GM18520 (cell line): Measurements from ENCODE around the gene MAP3K3.

ENCODE experiments used
- ATAC-seq: cut with Tn5 transposase; IDR thresholded peaks from one replicate; pipeline ENCODE4 v1.9.1; 2021; ENCODE audit not compliant: unreplicated experiment

MAP3K3 gene

DNA sequence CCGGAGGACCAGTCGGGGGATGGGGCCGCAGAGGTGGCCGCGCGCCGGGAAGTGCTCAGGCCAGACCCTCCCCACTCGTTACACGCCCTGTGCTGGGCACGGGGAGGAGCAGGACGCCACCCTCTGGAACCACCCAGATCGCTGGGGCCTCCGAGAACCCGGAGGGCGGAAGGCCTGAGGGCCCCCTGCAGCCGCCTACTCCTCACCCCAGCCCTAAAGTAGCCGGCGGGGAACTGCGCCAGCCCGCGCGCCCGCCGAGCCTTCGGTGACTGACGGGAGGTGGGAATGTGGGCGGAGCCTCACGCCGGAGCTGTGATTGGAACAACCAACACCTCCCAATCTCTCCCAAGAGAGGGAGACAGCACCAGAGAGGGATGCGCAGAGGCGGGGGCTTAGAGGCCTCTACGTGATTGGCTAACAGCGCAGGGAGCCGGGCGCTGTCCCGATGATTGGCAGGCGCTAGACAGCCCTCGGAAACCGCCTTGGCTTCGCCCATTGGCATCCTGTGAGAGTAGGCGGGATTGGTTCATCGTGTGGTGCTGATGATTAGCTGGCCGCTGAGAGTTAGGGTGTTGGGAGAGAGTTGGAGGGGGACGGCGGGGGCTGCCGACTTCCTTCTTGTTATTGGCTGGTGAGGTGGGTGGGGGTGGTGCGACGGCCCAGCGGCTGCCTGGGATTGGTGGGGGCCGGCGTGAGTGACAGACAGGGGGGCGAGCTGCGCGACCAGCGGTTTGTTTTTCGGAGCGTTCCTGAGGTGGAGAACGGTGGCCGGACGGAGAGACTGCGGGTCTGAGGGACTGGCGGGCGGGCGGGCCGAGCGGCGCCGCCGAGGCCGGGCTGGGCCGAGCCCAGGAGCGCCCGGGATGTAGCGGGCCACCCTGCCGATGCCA, at the start of gene MAP3K3:
MAP3K3 (plus strand) TSS at position 734 of the 890 bp plus-strand sequence. CDS start 343 bp downstream, outside the sequence.
- peak; percentile 90 for ATAC-seq

DNA sequence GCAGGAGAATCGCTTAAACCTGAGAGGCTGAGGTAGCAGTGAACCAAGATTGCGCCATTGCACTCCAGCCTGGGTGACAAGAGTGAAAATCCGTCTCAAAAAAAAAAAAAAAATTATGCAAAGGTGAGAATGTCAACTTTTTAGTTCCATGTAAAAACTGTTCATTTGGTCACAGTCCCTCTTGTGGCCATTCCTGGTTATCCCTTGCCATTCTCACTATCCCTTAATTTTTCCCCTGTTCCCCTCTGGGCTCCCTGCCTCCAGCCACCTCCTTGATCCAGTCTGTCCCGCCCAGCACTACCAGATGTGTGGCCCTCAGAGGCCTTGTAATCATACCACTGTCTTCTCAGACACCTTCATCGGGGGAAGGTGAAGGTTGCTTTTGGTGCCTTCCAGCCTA, 48.6 kb upstream of the MAP3K3 start:
- ATAC-seq: no peak

DNA sequence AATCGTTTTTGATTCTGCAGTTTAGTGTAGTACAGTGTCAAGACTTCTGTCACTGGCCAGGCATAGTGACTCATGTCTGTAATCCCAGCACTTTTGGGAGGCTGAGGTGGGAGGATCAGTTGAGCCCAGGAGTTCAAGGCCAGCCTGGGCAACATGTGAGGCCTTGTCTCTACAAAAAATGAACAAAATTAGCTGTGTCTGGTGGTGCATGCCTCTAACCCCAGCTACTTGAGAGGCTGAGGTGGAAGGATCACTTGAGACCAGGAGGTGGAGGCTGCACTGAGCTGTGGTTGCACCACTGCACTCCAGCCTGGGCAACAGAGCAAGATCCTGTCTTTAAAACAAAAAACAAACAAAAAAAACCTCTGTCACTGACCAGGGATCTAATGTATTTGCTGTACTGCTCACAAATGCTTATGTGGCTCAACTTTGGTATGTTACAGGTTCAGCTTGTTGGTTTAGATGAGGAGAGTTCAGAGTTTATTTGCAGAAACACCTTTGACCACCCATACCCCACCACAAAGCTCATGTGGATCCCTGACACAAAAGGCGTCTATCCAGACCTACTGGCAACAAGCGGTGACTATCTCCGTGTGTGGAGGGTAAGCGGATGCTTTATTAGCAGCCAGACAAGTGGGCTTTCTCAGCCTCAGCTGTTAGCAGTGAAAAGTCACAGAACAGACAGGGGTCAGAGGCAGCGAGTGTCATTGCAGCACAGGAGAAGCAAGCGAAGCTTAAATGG, 44.0 kb upstream of the MAP3K3 start:
- no peak for ATAC-seq

DNA sequence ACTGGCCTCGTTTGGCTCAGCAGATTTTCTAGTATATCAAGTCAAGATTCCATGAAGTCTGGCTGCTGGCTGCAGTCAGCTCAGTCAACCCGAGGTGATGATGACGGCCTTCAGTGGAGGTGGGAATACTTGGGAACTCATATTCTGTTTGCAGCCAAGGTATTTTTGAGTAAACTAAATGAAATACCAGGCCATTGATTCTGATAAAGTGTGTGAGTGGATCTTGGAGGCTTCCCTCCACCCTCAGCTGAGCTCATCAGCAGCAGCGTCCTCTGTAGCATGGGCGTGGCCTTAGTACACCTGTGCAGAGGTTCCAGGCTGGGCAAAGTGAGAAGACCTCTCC, 43.5 kb upstream of the MAP3K3 start:
- no peak for ATAC-seq

- ATAC-seq: no peak
Measured at GRCh38 chr17:63579633-63580032, 42.6 kb upstream of the MAP3K3 start.

DNA sequence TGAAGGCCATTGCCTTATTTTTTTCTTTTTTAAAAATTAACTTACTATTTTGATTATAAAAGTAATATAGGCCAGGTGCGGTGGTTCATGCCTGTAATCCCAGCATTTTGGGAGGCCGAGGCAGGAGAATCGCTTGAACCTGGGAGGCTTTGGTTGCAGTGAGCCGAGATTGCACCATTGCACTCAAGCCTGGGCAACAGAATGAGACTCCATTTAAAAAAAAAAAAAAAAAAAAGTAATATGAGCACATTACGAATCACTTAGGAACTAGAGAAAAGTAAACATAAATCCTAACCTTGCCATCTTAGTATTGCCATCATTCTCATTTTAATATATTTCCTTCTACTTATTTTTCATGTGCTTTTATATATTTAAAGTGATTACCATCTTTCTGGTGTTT, 34.4 kb upstream of the MAP3K3 start:
- no peak for ATAC-seq

DNA sequence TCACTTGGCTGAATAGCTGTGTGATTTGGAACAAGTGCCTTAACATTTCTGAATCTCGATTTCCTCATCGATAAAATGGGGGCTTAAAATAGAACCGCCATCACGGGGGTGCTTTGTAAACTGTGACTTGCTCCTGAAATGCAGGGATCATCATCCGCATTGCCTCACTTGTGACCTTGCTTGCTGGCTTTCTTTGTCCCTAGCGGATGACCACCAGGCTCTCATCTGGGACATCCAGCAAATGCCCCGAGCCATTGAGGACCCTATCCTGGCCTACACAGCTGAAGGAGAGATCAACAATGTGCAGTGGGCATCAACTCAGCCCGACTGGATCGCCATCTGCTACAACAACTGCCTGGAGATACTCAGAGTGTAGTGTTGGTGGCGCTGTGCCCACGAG, 33.4 kb upstream of the MAP3K3 start:
- ATAC-seq: no peak

DNA sequence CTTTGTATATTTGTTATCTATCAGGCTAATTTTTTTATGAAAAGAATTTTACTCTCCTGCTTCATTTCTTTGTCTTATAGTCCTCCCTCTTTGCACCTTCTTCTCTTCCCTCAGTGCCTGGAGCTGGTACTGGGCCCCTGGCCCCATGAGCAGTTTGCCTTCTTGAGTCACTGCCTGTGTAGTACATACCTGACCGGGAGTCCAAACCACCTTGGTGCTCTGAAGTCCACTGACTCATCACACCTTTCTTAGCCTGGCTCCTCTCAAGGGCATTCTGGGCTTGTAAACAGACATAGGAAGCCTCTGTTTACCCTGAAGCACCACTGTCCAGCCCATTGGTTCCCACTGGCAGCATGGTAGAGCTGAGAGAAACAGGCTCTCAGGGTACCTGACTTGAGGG, 32.6 kb upstream of the MAP3K3 start:
- no peak for ATAC-seq

GRCh38 chr17:63592797-63593196, 29.4 kb upstream of the MAP3K3 start:
- ATAC-seq: no peak

DNA sequence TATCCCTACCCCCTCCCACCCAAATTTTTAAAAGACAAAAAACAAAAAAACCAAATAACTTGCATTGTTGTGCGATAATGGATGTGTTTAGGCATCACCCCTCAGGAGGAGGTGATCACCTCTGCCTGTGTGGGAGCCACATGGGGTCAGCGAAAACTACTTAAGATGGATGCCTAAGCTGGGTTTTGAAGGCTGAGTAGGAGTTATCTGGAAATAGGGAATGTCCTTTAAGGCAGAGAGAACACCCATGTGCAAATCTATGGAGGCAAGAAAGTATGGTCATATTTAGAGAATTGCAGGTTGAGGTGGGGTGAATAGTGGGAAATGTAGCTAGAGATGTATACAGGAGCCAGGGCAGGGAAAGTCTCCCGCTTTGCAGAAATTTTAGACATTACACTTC, 27.1 kb upstream of the MAP3K3 start:
- no peak for ATAC-seq

DNA sequence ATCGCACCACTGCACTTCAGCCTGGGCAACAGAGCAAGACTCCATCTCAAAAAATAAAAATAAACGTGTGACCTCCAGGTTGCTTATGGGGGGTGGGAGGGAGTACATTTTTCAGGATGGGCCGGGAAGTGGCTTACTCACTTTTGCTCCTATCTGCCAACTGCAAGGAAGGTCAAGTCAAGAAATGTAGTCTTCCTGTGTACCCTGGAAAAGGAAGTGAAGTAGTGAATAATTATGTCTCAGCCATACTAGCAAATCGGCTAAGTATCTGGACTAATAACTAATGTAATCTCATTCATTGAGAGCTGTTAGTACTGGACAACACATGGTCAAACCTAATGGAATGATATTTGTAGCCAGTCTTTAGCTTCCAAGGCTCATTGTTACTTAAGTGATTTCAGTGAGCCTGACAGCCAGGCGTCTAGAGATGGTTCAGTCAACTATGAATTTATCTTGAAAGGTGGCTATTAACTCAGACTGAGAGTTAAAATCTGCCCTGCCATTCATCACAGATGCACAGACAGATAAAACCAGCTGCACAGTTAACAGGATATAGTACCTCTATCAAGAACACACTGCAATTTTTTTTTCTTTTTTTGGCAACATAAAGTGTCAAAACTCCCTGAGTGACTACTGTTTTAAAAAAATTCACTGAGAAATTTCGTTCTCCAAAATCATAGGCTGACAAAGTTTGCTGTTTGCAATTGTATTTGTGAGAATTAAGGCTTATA, 25.2 kb upstream of the MAP3K3 start:
- ATAC-seq: no peak

- no peak for ATAC-seq
Measured at GRCh38 chr17:63598281-63598680, 23.9 kb upstream of the MAP3K3 start.

DNA sequence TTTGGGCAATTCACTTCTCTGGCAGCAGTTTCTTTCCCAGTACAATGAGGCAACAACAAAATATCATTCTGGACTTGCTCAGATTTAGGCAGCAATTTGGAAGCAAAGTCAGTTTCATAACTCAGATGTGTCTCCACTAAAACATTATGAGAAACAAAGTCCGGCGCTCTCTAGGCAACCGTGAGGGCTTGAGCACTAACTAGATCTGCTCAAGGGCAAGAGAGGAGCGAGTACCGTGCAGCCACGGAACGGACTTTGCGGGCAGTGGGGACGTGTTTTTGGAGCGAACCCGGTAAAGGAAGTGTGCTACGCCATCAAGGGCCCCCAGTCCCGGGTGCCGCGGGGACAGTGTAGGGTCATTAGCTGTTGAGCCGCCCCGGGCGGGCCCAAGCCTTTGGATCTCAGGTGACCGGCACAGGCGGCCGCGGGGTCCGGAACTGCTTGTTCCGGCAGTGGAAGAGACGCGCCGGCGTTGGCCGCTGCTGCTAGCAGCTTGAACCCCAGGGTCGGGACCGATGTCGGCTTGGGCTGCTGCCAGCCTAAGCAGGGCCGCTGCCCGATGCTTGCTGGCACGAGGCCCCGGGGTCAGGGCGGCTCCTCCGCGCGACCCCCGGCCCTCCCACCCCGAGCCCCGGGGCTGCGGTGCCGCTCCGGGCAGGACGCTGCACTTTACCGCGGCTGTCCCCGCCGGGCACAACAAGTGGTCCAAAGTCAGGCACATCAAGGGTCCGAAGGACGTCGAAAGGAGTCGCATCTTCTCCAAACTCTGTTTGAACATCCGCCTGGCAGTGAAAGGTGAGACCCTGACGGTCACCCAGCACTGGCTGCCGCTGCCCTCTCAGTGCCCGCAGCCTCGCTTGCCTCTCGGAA, 21.4 kb upstream of the MAP3K3 start, which contains the start of gene TACO1:
TACO1 (plus strand) TSS at position 327 of the 870 bp plus-strand sequence; CDS start at position 516, 189 bp downstream.
- peak; percentile 78 for ATAC-seq

- ATAC-seq: no peak
Measured at GRCh38 chr17:63601439-63602371, 20.5 kb upstream of the MAP3K3 start.

- no peak for ATAC-seq
Measured at GRCh38 chr17:63609816-63610573, 12.2 kb upstream of the MAP3K3 start.

DNA sequence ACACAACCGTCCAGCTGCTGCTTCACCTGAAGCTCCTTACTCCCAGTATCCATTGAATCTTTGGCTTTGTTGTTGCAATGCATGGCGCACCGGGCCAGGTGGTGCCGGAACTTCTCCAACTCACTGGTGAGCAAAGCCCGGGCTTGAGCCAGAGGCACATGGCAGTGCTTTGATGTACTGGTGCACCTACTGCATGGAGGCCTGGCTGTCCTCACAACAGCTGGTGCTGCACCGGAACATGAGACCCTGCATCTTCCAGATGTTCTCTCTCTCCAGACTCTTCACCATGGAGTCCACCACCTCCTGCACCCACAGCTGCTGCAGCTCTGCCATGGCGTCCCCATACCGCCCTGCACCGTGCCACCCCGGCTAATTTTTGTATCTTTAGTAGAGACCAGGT, 11.4 kb upstream of the MAP3K3 start:
- ATAC-seq: no peak

GRCh38 chr17:63611354-63611753, 10.9 kb upstream of the MAP3K3 start:
- ATAC-seq: no peak

DNA sequence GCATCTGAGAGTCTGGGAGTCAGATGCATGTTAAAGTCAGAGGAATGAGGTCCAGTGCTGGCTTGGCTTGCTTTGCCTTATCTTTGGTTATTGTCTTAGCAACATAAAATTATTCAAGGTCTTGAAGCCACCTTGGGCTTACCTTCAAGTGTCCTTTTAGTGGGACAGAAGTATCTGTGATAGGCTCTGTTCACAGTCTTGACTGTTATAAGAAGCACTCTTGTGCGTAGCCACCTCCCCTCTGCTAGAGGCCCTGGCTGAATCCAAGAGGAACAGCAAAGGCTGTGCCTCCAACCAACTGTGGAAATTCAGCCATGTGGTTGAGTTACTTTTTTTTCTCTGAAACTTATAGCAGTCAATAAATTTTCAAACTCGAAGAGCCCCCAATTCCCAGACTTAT, 8.6 kb upstream of the MAP3K3 start:
- no peak for ATAC-seq

GRCh38 chr17:63621229-63621683, 961 bp upstream of the MAP3K3 start:
- no peak for ATAC-seq
